AG08395 (cell line): Measurements from ENCODE around the gene IGFBPL1.
"Not testable (repeated sequence)": the region's sequence is repeated elsewhere in the genome, so short reads cannot be mapped to it uniquely, and the experiment has no call there.

Experiments used
- DNase-seq: peaks from one replicate; pipeline ENCODE4 v3.0.0; 2012; ENCODE audit warnings: mixed read lengths, low spot score

The IGFBPL1 gene

DNA sequence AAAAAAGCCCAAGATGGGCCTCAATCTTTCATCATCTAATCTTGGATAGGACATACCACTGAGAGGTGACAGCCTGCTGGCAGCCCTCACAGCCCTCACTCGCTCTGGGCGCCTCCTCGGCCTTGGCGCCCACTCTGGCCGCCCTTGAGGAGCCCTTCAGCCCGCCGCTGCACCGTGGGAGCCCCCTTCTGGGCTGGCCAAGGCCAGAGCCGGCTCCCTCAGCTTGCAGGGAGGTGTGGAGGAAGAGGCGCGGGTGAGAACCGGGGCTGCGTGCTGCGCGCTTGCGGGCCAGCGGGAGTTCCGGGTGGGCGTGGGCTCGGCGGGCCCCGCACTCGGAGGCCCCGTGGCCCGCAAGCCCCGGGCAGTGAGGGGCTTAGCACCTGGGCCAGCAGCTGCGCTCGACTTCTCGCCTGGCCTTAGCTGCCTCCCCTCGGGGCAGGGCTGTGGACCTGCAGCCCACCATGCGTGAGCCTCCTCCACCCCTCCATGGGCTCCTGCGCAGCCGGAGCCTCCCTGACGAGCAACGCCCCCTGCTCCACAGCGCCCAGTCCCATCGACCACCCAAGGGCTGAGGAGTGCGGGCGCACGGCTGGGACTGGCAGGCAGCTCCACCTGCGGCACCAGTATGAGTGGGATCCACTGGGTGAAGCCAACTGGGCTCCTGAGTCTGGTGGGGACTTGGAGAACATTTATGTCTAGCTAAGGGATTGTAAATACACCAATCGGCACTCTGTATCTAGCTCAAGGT is 46.7 kb downstream of the IGFBPL1 start:
- not testable (repeated sequence) for DNase-seq

DNA sequence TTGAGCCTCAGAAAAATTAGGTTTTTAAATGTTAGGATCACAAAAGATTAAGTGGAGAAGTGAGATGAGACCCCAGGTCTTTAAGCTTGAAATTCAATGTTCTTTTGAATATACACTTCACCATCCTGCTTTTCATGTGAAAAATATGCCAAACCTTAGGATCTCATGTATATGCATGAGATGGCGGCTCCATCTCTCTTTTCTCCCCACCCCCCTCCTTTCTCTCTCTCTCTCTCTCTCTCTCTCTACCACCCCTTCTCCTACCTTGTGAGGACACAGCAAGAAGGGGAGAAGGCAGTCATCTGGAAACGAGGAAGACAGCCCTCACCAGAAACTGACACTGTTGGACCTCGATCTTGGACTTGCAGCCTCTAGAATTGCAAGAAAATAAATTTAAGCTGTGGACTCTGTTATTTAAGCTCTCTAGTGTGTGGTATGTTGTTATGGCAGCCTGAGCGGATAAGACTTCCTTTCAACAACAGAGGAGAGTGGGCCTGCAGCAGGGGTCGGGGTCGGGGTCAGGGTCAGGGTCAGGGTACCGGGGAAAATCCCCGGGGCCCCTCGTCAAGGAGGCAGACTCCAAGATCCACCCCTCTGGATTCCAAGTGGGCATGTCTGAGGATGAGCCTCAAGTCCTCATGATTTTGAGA is 48.1 kb downstream of the IGFBPL1 start:
- DNase-seq = no peak

DNA sequence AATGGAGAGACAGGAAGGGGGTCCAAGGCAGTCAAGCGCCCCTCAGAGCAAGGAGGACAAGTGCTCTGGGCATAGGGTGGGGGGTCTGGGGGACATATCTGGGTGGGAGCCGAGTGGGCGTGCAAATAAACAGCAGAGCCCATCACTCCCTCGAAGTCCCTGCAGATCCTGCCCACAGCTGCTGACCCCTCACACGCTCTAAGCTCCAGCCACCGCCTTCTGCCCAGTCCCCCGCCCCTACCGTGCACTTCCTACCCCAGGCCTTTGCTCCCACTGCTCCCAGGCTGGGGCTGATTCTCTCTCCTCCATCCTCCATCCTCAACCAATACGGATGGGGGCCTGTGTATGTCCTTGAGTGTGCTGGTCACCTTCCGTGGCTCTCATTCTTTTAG is 48.7 kb downstream of the IGFBPL1 start:
- DNase-seq = no peak

DNA sequence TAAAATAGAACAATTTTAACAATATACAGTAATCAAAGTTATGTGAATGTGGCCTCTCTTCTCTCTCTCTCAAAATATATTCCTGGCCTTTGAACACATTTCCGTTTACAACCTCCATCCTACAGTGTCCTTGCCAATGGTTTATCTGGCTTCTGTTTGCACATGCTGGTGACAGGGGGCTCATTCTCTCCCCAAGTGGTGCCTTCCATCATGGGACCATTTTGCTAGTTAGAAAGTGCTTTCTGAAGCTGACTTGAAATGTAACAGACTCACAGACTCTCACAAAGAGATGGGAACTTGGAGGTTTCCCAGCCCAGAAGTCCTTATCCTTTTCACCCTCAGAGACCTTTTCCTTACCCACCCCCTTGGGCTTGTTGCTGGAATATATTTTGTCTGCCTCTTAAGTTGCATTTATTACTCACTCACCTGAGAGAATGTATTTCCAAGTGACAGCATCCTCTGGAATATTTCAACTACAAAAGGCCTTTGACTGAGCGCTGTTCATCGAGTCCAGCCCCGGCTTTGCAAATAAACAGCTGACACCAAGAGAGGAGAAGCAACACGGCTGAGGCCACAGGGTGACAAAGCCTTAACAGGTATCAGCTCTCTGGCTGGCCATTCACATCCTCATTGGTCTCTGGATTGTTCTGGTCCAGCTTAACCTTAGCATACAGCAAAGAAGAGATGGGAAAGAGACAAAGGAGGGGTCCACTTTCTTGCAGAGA is 49.2 kb downstream of the IGFBPL1 start:
- no peak for DNase-seq

DNA sequence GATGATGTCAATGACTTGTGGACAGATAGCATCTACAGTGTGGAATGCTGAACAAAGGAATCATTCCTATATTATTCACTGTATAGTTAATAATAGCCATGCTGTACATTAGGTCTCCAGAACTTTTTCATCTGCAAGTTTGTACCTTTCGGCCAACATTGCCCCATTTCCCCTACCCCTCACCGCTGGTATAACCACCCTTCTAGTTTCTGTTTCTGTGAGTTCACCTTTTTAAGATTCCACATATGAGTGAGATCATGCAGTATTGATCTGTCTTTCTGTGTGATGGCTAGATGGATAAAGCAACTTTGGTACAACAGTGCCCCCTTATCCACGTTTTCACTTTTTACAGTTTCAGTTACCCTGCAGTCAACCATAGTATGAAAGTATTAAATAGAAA is 50.6 kb downstream of the IGFBPL1 start:
- no peak for DNase-seq

DNA sequence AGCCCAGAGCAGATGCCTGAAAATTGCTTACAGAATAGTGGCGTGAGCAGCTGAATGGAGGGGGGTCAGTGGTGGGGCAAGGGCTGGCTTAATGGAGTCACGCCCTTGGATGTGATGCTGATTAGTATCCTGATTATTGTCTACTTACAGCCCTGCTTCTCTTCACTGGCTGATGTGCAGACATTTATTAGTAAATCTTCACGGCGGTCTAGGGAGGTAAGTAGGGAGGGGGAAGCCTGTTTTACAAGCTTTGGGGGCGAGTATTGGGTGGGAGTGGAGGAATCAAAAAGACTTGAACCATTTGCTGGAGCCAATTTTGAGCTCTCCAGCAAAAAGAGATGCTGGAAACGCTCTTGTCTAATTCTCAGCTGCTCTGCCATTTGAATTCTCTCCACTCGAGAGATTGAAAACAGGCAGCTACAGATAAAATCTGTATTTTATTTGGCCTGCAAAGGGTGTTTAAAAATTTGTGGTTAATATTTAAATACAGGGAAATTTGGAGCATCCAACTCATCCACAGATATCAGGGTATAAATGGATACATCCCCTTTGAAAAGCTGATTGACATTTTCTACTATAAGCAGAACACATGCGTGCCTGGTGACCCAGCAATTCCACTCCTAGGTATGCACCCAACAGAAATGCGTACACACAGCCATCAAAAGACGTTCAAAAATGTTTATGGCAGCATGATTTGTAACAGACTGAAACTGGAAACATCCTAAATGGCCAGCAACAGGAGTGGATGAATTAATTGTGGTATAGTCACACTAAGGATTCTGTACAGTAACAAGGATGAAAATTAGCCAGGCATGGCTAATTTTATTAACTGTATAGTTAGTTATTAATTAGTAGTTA is 51.3 kb downstream of the IGFBPL1 start:
- no peak for DNase-seq

DNA sequence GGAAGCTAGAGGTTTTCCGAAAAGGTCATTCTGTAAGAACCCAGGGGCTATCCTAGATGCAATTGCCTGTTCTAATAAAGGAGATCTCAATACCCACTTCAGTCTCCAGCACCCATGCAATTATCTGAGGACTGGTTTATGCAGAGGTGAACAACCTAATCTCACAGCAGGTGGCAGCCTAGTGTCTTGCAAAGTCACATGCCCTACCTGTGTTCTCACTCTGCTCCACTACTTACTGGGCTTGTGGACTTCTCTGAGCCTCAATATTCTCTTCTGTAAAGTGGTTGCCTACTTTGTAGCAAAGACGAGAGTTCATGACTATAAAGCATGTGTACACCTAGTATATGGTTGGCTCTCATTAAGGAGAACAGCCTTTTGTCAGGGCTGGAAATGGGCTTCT is 52.8 kb downstream of the IGFBPL1 start:
- peak; percentile 50 for DNase-seq

DNA sequence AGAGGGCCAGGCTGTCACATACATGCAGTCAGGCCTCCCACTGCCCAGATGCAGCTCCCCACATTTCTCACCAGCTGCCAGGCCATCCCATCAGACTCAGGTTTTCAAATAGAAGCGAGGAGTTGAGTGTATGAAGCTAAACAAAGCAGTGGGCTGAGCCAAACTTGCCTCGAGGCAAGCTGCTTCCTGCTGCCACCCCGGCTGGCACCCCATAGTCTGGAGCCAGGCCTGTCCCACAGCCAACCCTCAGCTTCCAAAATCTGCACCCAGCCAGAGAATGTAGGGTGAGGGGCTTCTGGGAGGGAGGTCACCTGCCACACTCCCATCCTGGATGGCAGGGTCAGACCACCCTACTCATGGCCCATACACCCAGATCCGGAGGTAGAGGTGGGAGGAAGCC is 54.1 kb downstream of the IGFBPL1 start:
- DNase-seq = no peak

DNA sequence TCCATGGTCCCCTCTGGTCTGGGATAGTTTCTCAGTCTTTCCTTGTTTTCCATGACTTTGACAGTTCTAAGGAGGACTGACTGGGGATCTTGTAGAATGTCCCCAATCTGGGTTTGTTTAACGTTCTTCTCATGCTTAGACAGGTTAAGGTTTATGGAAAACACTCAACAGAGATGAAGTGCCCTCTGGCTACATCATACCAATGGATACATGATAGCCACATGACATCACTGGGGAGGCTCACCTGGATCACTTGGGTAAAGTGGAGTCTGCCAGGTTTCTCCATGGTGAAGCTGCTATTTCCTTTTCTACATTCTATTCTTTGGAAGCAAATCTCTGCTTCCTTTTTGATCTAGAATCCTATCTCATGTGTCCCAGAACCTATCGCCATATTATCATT is 55.5 kb downstream of the IGFBPL1 start:
- no peak for DNase-seq

DNA sequence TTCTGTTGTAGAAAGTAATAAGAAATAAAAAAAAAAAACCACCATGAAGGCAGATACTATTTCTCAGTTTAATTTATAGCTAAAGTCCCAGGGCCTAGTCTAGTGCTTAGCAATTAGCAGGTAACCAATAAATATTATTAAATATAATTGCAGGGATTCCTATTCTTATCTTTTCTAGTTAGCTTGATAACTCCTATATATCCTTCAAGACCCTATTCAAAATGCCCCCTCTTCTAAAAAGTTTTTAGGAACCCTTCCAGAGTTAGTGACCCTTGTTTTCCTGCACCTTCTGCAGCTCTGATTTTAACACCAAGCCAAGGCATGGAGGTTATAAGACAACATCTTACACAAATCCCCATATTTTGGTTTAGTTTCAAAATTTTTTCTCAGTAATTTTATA is 56.4 kb downstream of the IGFBPL1 start:
- no peak for DNase-seq

DNA sequence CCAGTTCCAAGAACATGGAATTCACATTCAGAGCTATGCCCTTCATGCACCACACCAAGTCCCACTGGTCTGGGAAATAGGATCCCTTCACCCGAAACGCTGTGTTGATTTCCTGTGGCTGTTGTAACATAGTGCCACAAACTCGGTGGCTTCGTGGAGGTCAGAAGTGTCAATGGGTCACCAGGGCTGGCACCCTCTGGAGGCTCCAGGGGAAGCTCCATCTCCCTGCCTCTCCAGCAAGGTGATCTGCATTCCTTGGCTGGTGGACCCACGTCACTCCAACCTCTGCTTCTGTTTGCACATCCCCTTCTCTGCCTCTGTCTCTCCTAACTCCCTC is 60.7 kb downstream of the IGFBPL1 start:
- DNase-seq = no peak

DNA sequence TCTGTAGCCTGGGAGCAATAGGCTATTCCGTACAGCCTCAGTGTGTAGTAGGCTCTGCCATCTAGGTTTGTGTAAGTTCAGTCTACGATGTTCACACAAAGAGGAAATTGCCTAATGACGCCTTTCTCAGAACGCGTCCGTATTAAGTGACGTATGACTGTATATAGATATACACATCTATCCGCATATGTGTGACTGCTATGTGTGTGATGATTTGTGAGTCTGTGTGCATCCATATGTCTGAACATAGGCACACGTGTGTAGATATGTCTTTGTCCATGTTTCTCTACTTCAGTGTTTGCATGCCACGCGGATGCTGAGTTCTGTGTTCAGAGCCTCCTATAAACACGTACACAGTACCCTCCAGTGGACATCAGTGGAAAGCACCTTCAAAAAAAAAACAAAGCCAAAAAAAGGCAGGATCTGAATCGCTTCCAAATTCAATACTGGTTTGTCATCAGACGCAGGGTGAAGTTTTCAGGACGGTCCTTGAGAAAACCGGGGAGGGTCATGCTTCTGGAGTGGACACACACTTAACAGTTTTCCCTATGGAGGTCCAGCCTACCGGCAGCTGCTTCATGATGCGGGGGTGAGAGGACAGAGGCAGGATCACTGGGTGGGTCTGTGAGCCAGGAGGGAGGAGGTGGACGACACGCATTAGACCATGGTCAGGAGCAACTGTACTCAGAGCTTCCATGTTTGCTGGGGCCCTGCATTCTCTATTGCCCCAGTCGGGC is 61.2 kb downstream of the IGFBPL1 start:
- peak; percentile 84 for DNase-seq

DNA sequence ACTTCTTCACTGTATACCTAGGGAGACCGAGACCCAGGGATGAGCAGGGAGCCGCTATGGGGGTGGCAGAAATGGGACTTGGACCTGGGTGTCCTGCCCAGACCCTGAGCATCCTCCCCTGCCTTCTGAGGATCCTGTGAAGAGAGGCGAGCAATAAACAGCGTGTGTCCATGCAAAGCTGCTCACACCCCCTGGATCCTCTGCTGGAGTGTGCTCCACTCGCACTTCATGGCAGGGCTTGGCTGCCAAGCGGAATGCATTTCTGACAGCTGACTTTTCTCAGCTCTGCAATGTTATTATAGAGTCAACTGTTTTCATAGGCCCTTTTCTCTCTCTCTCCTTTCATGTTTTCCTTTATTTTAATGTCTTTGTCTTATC is 62.8 kb downstream of the IGFBPL1 start:
- DNase-seq = no peak

DNA sequence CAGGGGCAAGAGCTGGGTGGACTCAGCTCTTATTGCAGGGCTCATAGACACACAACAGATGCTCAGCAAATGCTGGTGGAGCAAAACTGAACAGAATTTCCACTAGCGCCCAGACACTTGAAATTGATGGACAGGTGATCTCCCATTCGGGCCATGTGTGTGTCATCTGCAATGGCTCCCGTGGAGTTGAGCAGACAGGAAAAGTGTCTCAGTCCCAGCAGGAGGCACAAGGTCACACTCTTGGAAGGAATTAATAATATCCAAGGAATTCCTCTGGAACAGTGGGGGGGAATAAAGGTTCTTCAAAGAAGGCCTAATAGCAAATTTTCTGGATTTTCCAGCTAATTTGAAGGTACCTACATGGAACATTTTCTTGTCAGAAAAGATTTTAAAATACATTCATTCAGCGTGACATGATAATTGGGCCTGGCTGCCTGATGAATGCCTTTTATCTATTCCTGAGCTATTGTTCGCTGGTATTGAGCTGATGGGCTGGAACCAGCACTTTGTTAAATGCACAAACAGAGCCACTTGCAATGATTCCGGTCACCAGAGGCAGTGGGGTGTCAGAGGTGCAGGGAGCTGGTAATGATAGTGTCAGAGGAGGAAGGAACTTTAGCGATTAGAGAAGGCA is 63.3 kb downstream of the IGFBPL1 start:
- DNase-seq = no peak

DNA sequence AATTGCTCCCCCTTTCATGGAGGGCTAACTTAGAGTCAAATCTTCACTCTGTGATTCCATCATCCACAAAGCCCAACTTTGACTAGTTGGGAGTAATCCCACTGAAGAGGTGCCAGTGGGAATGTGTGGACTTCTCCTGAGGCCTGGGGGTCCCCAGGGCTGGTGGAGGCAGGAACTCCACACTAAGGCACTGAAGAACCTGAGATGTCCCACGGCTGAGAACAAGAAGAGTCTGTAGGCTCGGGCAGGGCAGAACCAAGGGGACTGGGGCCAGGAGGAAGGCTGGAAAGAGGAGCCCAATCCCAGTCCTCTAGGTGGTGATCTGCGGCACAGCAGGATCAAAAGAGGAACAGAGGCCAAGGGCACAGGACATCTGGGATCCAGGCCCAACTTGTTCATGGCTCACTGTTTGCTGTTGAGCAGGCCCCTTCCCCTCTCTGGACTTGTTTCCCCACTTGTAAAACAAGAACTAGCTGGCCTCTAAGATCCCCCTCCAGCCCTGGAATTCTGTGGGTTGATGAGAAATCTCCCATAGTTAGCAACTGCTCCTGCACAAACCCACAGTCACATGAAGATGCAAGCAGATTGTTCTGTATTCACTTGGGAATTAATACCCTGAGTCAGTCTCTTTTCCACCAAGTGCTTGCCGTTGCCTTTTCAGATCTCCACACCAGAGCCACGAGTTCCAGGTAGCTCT is 64.4 kb downstream of the IGFBPL1 start:
- peak; percentile 38 for DNase-seq

DNA sequence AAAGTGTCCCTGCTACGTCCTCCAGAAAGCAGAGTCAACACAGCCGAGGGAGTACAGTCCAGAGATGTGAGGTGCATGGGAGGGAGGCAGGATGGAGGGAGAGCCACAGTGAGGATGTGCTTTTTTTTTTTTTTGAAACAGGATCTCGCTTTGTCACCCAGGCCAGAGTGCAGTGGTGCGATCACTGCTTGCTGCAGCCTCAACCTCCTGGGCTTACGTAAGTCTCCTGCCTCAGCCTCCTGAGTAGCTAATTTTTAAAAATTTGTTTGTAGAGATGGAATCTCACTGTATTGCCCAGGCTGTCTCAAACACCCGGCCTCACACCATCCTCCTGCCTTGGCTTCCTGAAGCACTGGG is 65.0 kb downstream of the IGFBPL1 start:
- DNase-seq = no peak

DNA sequence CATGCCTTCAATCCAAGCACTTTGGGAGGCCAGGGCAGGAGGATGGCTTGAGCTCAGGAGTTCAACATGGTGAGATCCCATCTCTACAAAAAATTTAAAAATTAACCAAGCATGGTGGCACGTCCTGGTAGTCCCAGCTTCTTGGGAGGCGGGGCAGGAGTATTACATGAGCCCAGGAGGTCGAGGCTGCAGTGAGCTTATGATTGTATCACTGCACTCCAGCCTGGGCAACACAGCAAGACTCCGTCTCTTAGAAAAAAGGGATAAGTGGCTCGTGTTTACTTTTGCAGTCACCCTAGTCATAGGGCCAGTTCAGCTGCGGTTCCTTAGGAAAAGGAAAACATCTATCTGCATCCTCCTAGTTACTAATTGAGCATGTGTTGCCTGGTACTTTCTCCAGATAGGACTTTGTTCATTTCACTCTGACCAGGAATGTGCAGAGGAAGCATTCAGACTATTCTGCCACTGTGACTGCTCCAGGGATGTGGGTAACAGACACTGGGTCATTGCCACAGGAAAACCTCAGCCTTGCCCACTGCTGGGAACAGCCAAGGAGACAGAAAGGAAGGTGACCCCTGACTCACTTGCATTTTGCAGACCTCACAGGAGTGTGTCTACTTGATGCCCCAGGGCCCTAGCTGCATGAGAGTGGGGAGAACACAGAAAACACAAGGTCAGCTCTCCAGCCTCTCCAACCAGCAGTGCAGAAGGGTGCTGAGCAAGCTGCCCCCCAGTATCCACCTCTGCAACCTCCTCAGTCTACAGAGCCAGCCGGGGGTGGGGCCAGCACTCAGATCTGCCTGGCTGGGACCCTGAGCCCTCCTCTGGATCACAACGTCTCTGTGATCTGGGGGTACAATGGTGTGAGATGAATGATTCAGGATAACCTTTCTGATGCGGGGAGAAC is 65.6 kb downstream of the IGFBPL1 start:
- DNase-seq = no peak

DNA sequence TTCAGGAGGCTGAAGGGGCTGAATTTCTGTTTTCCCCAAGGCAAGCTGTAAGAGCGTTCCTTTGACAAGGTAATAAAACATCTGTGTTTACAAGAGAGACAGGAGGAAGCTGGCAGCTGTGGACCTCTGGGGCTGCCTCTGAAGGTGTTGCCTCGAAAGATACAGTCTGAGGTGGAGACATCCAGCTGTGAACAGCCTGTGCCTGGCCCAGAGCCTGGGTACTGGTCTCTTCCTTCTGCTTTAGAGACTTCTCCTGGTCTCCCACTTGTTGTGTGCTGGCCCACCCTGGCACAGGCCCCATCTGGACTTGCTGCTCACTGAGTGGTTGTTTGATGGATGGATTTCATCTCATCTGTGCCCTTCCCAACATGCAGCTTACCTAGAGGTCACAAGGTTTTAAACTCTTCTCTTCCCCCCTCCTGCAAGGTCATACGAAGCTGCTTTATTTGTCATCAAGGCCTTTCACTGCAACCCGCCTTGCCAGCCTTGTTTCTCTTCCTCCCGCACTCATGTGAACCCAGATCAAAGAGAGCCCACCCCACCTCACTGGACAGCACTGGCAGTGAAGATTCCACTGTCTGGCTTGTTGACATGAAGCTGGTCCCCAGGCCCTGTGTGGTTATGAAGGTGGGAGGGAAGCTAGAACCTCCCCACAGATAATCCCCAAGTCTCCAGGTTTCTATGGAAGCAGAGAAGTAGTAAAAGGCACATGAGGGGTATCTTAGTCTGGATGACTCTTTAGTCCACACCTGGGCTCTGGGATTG is 66.7 kb downstream of the IGFBPL1 start:
- DNase-seq = no peak

DNA sequence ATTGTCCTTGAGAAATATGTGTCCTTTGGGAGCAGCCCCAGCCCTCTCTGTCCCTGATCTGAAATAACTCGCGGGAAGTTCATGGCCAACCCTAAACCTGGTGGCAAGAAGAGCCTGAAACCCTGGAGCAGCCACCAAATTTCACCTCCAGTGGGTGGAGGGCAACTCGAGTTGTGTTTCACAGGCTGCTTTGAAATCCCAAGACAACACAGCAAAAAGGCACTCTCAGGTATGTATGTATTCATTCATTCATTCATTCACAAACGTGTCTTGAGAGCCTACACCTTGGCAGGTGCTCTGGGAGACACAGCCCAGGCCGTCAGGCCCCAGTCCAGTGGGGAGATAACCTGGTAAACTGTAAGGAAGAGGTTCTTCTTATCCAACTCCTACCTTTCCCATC is 67.4 kb downstream of the IGFBPL1 start:
- no peak for DNase-seq
